HepG2 (cell line): ENCODE data around the gene APOC3. TPM values are rescaled to one million over a fixed set of nuclear protein-coding genes. Genes with fewer than 3 reads are reported as not detected.
A peak's percentile ranks its signal among the peaks of the same experiment; 100 is the strongest.

Experiments
- AHDC1 ChIP-seq: sonication (generic); formaldehyde crosslinking; IDR thresholded peaks from 2 replicates; pipeline ENCODE4 v1.5.1; 2020; ENCODE audit warnings: mild to moderate bottlenecking, missing genetic modification reagents, borderline replicate concordance
- KDM5A ChIP-seq: fragments of 200-600 bp; sonication (generic); IDR thresholded peaks from 2 replicates; pipeline ENCODE4 v1.7.0; 2018; ENCODE audit warnings: antibody characterized with exemption, mild to moderate bottlenecking, low read length, borderline replicate concordance
- MED1 ChIP-seq: sonication (generic); formaldehyde crosslinking; IDR thresholded peaks from 2 replicates; pipeline ENCODE4 v1.4.0; 2020; ENCODE audit warnings: missing genetic modification reagents
- TCF7 ChIP-seq: sonication (generic); IDR thresholded peaks from 2 replicates; pipeline ENCODE4 v1.6.1; 2016; ENCODE audit warnings: antibody characterized with exemption, low read depth
- ZNF609 ChIP-seq: sonication (generic); formaldehyde crosslinking; IDR thresholded peaks from 2 replicates; pipeline ENCODE4 v1.4.0; 2020; ENCODE audit warnings: mild to moderate bottlenecking, missing genetic modification reagents, borderline replicate concordance
- polyA plus RNA-seq, 8 experiments: library from polyadenylated mRNA; depleted of rRNA in 3 of 8; stranded (reverse) in 7 of 8; unstranded in 1 of 8; fragments of >200 nt; fragmentation: Illumina TruSeq in 4 of 8; extraction: Trizol in 4 of 8; gene quantifications; 2 replicates each; pipeline versions ENCODE4 v1.2.1 to v1.2.3, GENCODE V29; 2011 to 2016; ENCODE audit warnings: low read depth in 4 of 8, missing spikeins in 1 of 8, mixed read lengths in 1 of 8; ENCODE audit not compliant: insufficient read depth in 1 of 8
- total RNA-seq, 5 experiments: library from RNA; depleted of rRNA; stranded (reverse); fragments of >200 nt; fragmentation: Illumina TruSeq; extraction: Trizol; gene quantifications; 2 replicates each; pipeline ENCODE4 v1.2.3, GENCODE V29; 2016; ENCODE audit warnings: low read depth in 1 of 5
- TF ChIP-seq, protein P1 (sequence below): sonication (generic); formaldehyde crosslinking; IDR thresholded peaks from 2 replicates; pipeline ENCODE4 v1.5.0; 2020; ENCODE audit warnings: mild to moderate bottlenecking, missing genetic modification reagents
- TF ChIP-seq, protein P2 (sequence below): sonication (generic); formaldehyde crosslinking; IDR thresholded peaks from 2 replicates; pipeline ENCODE4 v1.8.1; 2023; ENCODE audit warnings: mild to moderate bottlenecking, moderate library complexity, missing genetic modification reagents
- TF ChIP-seq, protein P3 (sequence below): sonication (generic); formaldehyde crosslinking; IDR thresholded peaks from 2 replicates; pipeline ENCODE4 v1.4.0; 2020; ENCODE audit warnings: missing genetic modification reagents
- TF ChIP-seq, protein P4 (sequence below): sonication (generic); formaldehyde crosslinking; IDR thresholded peaks from 2 replicates; pipeline ENCODE4 v1.8.0; 2022; ENCODE audit warnings: mild to moderate bottlenecking, missing genetic modification reagents, moderate library complexity

Gene APOC3
- total and polyA plus RNA-seq, 2 of the 13 experiments (the other 11 are each of a cell fraction or from before 2014, with no cell fraction given), result 314 to 687 TPM

DNA sequence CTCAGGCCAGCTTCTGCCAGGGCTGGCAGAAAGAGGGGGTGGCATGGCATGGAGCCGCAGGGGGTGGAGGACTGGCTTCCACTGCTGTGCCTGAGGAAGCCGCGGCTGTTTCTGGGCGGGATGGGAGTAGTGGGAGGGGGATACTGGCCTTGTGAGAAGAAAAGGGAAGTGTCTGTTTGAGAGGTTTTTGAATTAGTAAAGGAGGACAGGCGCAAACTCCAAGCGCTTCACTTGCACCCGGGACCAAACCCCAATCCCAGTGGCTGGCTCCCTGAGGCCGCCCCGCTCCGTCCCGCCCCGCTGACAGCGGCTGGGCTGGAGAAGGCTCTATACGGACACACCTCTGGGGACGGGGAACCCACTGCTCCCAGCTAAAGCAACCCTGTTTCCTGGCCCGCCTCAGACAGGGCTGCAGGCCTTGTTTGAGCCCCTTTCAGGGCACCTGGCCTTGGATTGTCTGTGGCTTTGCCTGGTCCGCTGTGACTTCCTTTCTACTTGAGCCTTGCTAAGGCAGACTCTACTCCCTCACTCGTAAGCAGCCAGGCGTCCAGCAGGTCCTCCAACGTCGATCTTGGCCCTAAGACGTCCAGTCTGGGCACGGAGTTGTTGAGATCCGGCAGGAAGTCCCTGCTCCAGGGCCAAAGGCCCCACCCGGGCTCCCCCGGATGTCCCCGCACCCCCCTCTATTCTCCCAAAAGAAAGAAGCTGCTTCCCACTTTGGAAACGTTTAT, 5.5 kb downstream of the APOC3 start (continued):
- TF ChIP-seq, protein P1, sequence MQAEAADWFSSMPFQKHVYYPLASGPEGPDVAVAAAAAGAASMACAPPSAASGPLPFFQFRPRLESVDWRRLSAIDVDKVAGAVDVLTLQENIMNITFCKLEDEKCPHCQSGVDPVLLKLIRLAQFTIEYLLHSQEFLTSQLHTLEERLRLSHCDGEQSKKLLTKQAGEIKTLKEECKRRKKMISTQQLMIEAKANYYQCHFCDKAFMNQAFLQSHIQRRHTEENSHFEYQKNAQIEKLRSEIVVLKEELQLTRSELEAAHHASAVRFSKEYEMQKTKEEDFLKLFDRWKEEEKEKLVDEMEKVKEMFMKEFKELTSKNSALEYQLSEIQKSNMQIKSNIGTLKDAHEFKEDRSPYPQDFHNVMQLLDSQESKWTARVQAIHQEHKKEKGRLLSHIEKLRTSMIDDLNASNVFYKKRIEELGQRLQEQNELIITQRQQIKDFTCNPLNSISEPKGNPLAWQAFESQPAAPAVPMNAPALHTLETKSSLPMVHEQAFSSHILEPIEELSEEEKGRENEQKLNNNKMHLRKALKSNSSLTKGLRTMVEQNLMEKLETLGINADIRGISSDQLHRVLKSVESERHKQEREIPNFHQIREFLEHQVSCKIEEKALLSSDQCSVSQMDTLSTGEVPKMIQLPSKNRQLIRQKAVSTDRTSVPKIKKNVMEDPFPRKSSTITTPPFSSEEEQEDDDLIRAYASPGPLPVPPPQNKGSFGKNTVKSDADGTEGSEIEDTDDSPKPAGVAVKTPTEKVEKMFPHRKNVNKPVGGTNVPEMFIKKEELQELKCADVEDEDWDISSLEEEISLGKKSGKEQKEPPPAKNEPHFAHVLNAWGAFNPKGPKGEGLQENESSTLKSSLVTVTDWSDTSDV, result 0 out of 2 replicates have a peak, but pooled peaks have one; percentile 2
- TF ChIP-seq ZNF609 (0 out of 2 replicates have a peak, but pooled peaks have one; percentile 9), MED1 (CRISPR knock-in tag) (no peak), KDM5A (no peak; the same call in 1 of the 2 replicates), TCF7 (no peak), AHDC1 (no peak)
- TF ChIP-seq, protein P2, sequence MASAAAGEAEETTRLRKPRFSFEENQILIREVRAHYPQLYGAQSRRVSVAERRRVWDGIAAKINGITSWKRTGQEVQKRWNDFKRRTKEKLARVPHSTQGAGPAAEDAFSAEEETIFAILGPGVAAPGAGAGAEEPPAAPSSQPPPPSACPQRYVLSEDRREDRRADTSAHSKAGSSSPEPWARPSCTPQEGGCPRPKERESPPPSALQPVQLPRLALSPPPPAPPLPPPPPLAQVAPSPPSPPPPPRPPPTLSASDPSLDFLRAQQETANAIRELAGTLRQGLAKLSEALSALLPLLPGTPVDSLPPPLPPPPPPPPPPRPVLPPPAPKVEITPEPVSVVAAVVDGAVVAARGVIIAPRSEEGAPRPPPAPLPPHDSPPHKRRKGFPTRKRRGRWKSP (CRISPR knock-in tag), result no peak
- TF ChIP-seq, protein P3, sequence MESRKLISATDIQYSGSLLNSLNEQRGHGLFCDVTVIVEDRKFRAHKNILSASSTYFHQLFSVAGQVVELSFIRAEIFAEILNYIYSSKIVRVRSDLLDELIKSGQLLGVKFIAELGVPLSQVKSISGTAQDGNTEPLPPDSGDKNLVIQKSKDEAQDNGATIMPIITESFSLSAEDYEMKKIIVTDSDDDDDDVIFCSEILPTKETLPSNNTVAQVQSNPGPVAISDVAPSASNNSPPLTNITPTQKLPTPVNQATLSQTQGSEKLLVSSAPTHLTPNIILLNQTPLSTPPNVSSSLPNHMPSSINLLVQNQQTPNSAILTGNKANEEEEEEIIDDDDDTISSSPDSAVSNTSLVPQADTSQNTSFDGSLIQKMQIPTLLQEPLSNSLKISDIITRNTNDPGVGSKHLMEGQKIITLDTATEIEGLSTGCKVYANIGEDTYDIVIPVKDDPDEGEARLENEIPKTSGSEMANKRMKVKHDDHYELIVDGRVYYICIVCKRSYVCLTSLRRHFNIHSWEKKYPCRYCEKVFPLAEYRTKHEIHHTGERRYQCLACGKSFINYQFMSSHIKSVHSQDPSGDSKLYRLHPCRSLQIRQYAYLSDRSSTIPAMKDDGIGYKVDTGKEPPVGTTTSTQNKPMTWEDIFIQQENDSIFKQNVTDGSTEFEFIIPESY, result peak; percentile 88; the same call in 1 of the 2 replicates
- TF ChIP-seq, protein P4, sequence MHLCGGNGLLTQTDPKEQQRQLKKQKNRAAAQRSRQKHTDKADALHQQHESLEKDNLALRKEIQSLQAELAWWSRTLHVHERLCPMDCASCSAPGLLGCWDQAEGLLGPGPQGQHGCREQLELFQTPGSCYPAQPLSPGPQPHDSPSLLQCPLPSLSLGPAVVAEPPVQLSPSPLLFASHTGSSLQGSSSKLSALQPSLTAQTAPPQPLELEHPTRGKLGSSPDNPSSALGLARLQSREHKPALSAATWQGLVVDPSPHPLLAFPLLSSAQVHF (CRISPR knock-in tag), result 0 out of 2 replicates have a peak, but pooled peaks have one; percentile 53
